T47D (cell line): ENCODE results near the gene UGT2B28.
"Not testable (repeated sequence)": the region's sequence is repeated elsewhere in the genome, so short reads cannot be mapped to it uniquely, and the experiment has no call there.

Experiments used
- DNase-seq, 2 experiments: peaks; one replicate each; pipeline versions ENCODE4 v3.0.0 to v3.0.0-alpha.2; 2011 to 2012; ENCODE audit warnings: low read depth in 1 of 2, low spot score in 1 of 2
- JUND ChIP-seq: IDR thresholded peaks from 2 replicates; pipeline ENCODE4 v1.6.1; 2012; ENCODE audit warnings: low read depth
- in situ Hi-C: cut with HindIII; loops from 2 replicates; pipeline ENCODE4 v1.10.0; 2016; ENCODE audit warnings: low sequenced_read_pairs, low pct_unique_long_range_greater_than_20kb

The UGT2B28 gene

DNA sequence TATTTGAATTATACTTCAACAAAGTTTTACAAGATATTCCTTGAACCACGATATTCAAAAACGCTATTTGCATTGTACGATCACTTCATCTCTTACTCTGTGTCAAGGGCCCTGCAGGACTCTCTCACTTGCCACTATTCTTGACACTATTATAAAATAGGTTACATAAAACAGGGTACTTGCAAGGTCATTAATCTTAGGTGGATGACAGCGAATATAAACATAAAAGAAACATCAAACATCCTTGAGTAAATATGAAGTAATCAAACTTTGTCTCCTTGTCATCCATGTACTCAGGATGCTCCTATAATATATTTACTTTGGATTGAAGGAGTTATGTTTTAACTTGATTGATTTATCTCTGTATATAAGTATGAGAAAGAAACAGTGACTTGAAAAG, at the start of gene UGT2B28:
UGT2B28 (plus strand) TSS at position 395 of the 400 bp plus-strand sequence. CDS start 26 bp downstream, outside the sequence.
- in situ Hi-C loops, DNase-seq: not testable (repeated sequence)

GRCh38 chr4:69239092-69239491, 41.2 kb upstream of the UGT2B28 start:
- TF ChIP-seq JUND: no peak
- peak in 1 of 2 experiments; percentile 17 for DNase-seq
- in situ Hi-C loops: no loop called here

GRCh38 chr4:69239557-69240168, 40.6 kb upstream of the UGT2B28 start:
- TF ChIP-seq JUND: no peak
- in situ Hi-C loops: no loop called here
- DNase-seq: peak in 1 of 2 experiments; percentile 18

DNA sequence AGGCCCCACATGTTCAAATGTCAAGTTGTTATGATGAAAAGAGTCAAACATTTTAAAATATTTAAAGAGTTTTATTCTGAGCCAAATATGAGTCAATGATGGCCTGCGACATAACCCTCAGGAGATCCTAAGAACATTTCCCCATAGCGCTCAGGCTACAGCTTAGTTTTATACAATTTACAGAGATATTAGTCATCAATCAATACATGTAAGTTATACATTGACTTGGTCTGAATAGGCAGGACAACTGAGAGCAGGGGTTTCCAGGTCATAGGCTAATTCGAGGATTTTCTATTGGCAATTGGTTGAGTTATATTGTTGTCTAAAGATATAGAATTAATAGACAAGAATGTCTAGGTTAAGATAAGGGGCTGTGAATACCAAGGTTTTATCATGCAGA, 39.5 kb upstream of the UGT2B28 start:
- in situ Hi-C loops, DNase-seq: not testable (repeated sequence)

DNA sequence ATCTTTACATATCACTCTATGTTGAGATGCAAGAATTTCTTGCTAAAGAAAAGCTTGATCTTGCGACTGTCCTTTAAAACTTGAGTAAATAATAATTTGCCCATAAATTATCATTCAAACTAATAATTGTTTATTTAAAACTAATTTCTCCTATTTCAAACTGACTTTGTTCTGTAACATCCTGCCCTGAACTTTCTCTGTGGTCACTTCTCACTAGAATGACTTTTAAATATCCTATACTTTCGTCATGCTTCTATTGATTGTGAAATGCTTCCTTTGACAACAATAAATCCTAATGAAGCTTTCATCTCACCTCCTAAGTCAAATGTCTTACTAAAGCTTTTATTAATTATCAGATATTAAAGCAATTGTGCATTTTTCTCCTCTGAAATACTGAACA, 38.5 kb upstream of the UGT2B28 start:
- DNase-seq, in situ Hi-C loops: not testable (repeated sequence)

GRCh38 chr4:69242562-69243240, 37.6 kb upstream of the UGT2B28 start:
- in situ Hi-C loops: not testable (repeated sequence)

DNA sequence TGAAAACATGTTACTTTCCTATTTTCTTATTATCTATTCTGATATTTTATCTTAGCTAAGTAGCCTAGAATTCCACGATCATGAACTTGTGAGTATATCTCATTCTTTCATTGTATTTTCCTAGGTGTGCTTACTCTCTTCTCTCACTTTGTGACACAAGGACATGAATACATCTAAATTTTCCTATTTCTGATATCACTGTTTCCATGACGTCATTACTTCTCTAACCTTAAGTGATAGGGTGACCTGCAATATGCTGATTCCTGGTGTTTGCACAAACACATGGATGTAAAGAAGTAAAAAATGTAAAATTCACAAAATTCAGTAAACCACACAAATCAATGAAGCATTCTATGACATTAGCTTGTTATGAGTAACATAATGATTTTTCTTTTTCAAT, 29.4 kb upstream of the UGT2B28 start:
- in situ Hi-C loops, DNase-seq: not testable (repeated sequence)

More at GRCh38 chr4:69242562-69243240, 37.6 kb upstream of the UGT2B28 start:
- not testable (repeated sequence) for DNase-seq

- in situ Hi-C loops, DNase-seq: not testable (repeated sequence)
Measured at GRCh38 chr4:69253147-69253772, 27.0 kb upstream of the UGT2B28 start.

DNA sequence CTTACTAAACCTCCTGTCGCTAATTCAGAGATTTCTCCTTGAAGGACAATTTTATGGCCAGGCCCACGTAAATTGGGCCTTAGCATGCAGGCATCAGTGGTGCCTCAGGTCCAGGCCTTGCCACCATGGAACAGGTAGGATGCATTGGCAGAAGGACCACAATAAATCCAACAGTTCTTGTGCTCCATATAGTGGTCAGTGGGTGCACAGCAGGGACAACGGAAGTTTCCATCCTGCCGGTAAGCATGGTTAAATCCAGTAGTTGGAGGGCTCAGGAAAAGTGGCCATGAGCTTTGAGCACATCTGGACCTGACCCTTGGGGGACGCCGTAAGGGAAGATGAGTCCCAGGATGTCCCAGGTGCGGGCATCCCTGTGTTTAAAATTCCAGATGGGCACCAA, 11.7 kb upstream of the UGT2B28 start:
- peak in 1 of 2 experiments; percentile 19 for DNase-seq
- in situ Hi-C loops: not testable (repeated sequence)

DNA sequence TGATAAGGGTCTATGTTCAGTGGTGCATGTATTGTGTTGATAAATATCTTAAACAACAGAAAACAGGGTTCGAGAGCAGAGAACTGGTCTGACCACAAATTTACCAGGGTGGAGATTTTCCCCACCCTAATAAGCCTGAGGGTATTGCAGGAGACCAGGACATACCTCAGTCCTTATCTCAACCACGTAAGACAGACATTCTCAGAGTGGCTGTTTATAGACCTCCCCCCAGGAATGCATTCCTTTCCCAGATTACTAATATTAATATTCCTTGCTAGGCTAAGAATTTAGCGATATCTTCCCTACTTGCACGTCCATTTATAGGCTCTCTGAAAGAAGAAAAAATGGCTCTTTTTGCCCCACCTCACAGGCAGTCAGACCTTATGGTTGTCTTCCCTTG, 16.1 kb downstream of the UGT2B28 start:
- DNase-seq, in situ Hi-C loops: not testable (repeated sequence)

GRCh38 chr4:69308426-69309033, 28.3 kb downstream of the UGT2B28 start:
- DNase-seq, in situ Hi-C loops: not testable (repeated sequence)

- DNase-seq: peak in 1 of 2 experiments; percentile 26
- in situ Hi-C loops: not testable (repeated sequence)
Measured at GRCh38 chr4:69309549-69310076, 29.3 kb downstream of the UGT2B28 start.

- peak in 1 of 2 experiments; percentile 25 for DNase-seq
- in situ Hi-C loops: not testable (repeated sequence)
Measured at GRCh38 chr4:69310262-69310661, 30.0 kb downstream of the UGT2B28 start.

GRCh38 chr4:69317669-69318298, 37.5 kb downstream of the UGT2B28 start:
- in situ Hi-C loops: not testable (repeated sequence)
- DNase-seq: peak in 1 of 2 experiments; percentile 55
